Activated CD4-positive, alpha-beta T cell treated with anti-CD3 and anti-CD28 coated beads, Interleukin-2, amount 10 ng/mL, durations not matched to agents 24 days and 14 days (primary cell): ENCODE results near the gene ARHGAP24. TPM values are rescaled to one million over a fixed set of nuclear protein-coding genes. Genes with fewer than 3 reads are reported as not detected.

Source experiments
- DNase-seq: peaks from one replicate; pipeline ENCODE4 v3.0.0; 2022
- H3K27ac Mint-ChIP-seq: one replicate; pipeline ENCODE4 v1.8.0; 2022; ENCODE audit warnings: mild to moderate bottlenecking, mixed read lengths
- H3K27me3 Mint-ChIP-seq: one replicate; pipeline ENCODE4 v1.8.0; 2022; ENCODE audit warnings: mixed read lengths
- H3K36me3 Mint-ChIP-seq: one replicate; pipeline ENCODE4 v1.8.0; 2022; ENCODE audit warnings: low read depth, mild to moderate bottlenecking, mixed read lengths
- H3K4me1 Mint-ChIP-seq: one replicate; pipeline ENCODE4 v1.8.0; 2021; ENCODE audit warnings: mixed read lengths
- H3K4me3 Mint-ChIP-seq: one replicate; pipeline ENCODE4 v1.8.0; 2022; ENCODE audit warnings: mild to moderate bottlenecking, moderate library complexity, mixed read lengths
- H3K9me3 Mint-ChIP-seq: one replicate; pipeline ENCODE4 v1.8.0; 2021; ENCODE audit warnings: mixed read lengths
- intact Hi-C: fragments of 100-400 bp; cut with micrococcal nuclease; formaldehyde crosslinking; loops from one replicate; pipeline ENCODE4 v1.15.1; 2023
- total RNA-seq: library from RNA; stranded (reverse); gene quantifications from 2 replicates; pipeline ENCODE4 v1.2.3, GENCODE V29; 2022

The ARHGAP24 gene
- total RNA-seq, 1 donor from 2014 or later: not detected

GRCh38 chr4:85759388-85759787 lies 284.4 kb downstream of the ARHGAP24 start:
- intact Hi-C loops: no loop called here
- no peak overlapping the region for H3K4me3 Mint-ChIP-seq
- H3K36me3 Mint-ChIP-seq: no peaks in the 10 kb centered on the region
- no peak for DNase-seq
- H3K9me3 Mint-ChIP-seq: no peaks in the 10 kb centered on the region
- H3K4me1 Mint-ChIP-seq: no peaks in the 10 kb centered on the region
- H3K27me3 Mint-ChIP-seq: no peaks in the 10 kb centered on the region
- H3K27ac Mint-ChIP-seq: no peak overlapping the region

GRCh38 chr4:85760511-85760910 lies 285.6 kb downstream of the ARHGAP24 start:
- Mint-ChIP-seq H3K9me3 (no peaks in the 10 kb centered on the region), H3K36me3 (no peaks in the 10 kb centered on the region), H3K4me1 (no peaks in the 10 kb centered on the region), H3K27ac (no peak overlapping the region), H3K27me3 (no peaks in the 10 kb centered on the region), H3K4me3 (no peak overlapping the region)
- intact Hi-C loops: no loop called here
- no peak for DNase-seq

GRCh38 chr4:85761803-85762528 lies 287.0 kb downstream of the ARHGAP24 start:
- no peaks in the 10 kb centered on the region for H3K27me3 Mint-ChIP-seq
- DNase-seq: no peak
- no peak overlapping the region for H3K27ac Mint-ChIP-seq
- no peaks in the 10 kb centered on the region for H3K9me3 Mint-ChIP-seq
- no peaks in the 10 kb centered on the region for H3K4me1 Mint-ChIP-seq
- H3K36me3 Mint-ChIP-seq: no peaks in the 10 kb centered on the region
- H3K4me3 Mint-ChIP-seq: no peak overlapping the region
- intact Hi-C loops: no loop called here

GRCh38 chr4:85762529-85762871 lies 287.6 kb downstream of the ARHGAP24 start:
- intact Hi-C loops: no loop called here
- no peaks in the 10 kb centered on the region for H3K36me3 Mint-ChIP-seq
- no peaks in the 10 kb centered on the region for H3K27me3 Mint-ChIP-seq
- no peaks in the 10 kb centered on the region for H3K9me3 Mint-ChIP-seq
- no peak for DNase-seq
- no peak overlapping the region for H3K4me3 Mint-ChIP-seq
- no peak overlapping the region for H3K27ac Mint-ChIP-seq
- no peaks in the 10 kb centered on the region for H3K4me1 Mint-ChIP-seq

GRCh38 chr4:85763202-85763601 lies 288.3 kb downstream of the ARHGAP24 start:
- Mint-ChIP-seq H3K9me3 (no peaks in the 10 kb centered on the region), H3K4me1 (no peaks in the 10 kb centered on the region), H3K36me3 (no peaks in the 10 kb centered on the region), H3K27me3 (no peaks in the 10 kb centered on the region), H3K27ac (no peak overlapping the region), H3K4me3 (no peak overlapping the region)
- intact Hi-C loops: no loop called here
- DNase-seq: no peak

- Mint-ChIP-seq H3K36me3 (no peaks in the 10 kb centered on the region), H3K27ac (no peak overlapping the region), H3K4me1 (no peaks in the 10 kb centered on the region), H3K9me3 (no peaks in the 10 kb centered on the region), H3K4me3 (no peak overlapping the region), H3K27me3 (no peaks in the 10 kb centered on the region)
- no peak for DNase-seq
- intact Hi-C loops: no loop called here
These were observed 292.7 kb downstream of the ARHGAP24 start for GRCh38 chr4:85767649-85768048.

GRCh38 chr4:85769009-85769408 lies 294.1 kb downstream of the ARHGAP24 start:
- Mint-ChIP-seq H3K36me3 (no peaks in the 10 kb centered on the region), H3K27me3 (no peaks in the 10 kb centered on the region), H3K4me3 (no peak overlapping the region), H3K27ac (no peak overlapping the region), H3K4me1 (no peaks in the 10 kb centered on the region), H3K9me3 (no peaks in the 10 kb centered on the region)
- intact Hi-C loops: no loop called here
- DNase-seq: no peak

GRCh38 chr4:85772470-85772869 lies 297.5 kb downstream of the ARHGAP24 start:
- Mint-ChIP-seq H3K27me3 (no peaks in the 10 kb centered on the region), H3K27ac (no peak overlapping the region), H3K9me3 (no peaks in the 10 kb centered on the region), H3K36me3 (no peaks in the 10 kb centered on the region), H3K4me1 (no peaks in the 10 kb centered on the region), H3K4me3 (no peak overlapping the region)
- intact Hi-C loops: no loop called here
- DNase-seq: no peak

- H3K4me3 Mint-ChIP-seq: no peak overlapping the region
- no peaks in the 10 kb centered on the region for H3K36me3 Mint-ChIP-seq
- H3K4me1 Mint-ChIP-seq: no peaks in the 10 kb centered on the region
- H3K27me3 Mint-ChIP-seq: no peaks in the 10 kb centered on the region
- no peaks in the 10 kb centered on the region for H3K9me3 Mint-ChIP-seq
- no peak for DNase-seq
- H3K27ac Mint-ChIP-seq: no peak overlapping the region
- intact Hi-C loops: no loop called here
These were observed 298.4 kb downstream of the ARHGAP24 start for GRCh38 chr4:85773372-85773771.

- Mint-ChIP-seq H3K4me3 (no peak overlapping the region), H3K27me3 (no peaks in the 10 kb centered on the region), H3K27ac (no peak overlapping the region), H3K36me3 (no peaks in the 10 kb centered on the region), H3K4me1 (no peaks in the 10 kb centered on the region), H3K9me3 (no peaks in the 10 kb centered on the region)
- no peak for DNase-seq
- intact Hi-C loops: no loop called here
These were observed 299.1 kb downstream of the ARHGAP24 start for GRCh38 chr4:85774000-85774399.

GRCh38 chr4:85774489-85774888 lies 299.5 kb downstream of the ARHGAP24 start:
- H3K36me3 Mint-ChIP-seq: no peaks in the 10 kb centered on the region
- H3K4me1 Mint-ChIP-seq: no peaks in the 10 kb centered on the region
- no peaks in the 10 kb centered on the region for H3K9me3 Mint-ChIP-seq
- H3K27ac Mint-ChIP-seq: no peak overlapping the region
- intact Hi-C loops: no loop called here
- no peak for DNase-seq
- no peak overlapping the region for H3K4me3 Mint-ChIP-seq
- no peaks in the 10 kb centered on the region for H3K27me3 Mint-ChIP-seq

- H3K36me3 Mint-ChIP-seq: no peaks in the 10 kb centered on the region
- H3K9me3 Mint-ChIP-seq: no peaks in the 10 kb centered on the region
- H3K27me3 Mint-ChIP-seq: no peaks in the 10 kb centered on the region
- H3K4me3 Mint-ChIP-seq: no peak overlapping the region
- DNase-seq: no peak
- intact Hi-C loops: no loop called here
- H3K4me1 Mint-ChIP-seq: no peaks in the 10 kb centered on the region
- H3K27ac Mint-ChIP-seq: no peak overlapping the region
These were observed 301.1 kb downstream of the ARHGAP24 start for GRCh38 chr4:85776096-85776495.

- H3K4me3 Mint-ChIP-seq: no peak overlapping the region
- H3K36me3 Mint-ChIP-seq: no peaks in the 10 kb centered on the region
- DNase-seq: no peak
- H3K9me3 Mint-ChIP-seq: no peaks in the 10 kb centered on the region
- no peaks in the 10 kb centered on the region for H3K27me3 Mint-ChIP-seq
- no peaks in the 10 kb centered on the region for H3K4me1 Mint-ChIP-seq
- intact Hi-C loops: no loop called here
- no peak overlapping the region for H3K27ac Mint-ChIP-seq
These were observed 301.6 kb downstream of the ARHGAP24 start for GRCh38 chr4:85776579-85776978.

GRCh38 chr4:85777908-85778631 lies 303.1 kb downstream of the ARHGAP24 start:
- DNase-seq: no peak
- Mint-ChIP-seq H3K36me3 (no peaks in the 10 kb centered on the region), H3K9me3 (no peaks in the 10 kb centered on the region), H3K27me3 (no peaks in the 10 kb centered on the region), H3K4me1 (no peaks in the 10 kb centered on the region), H3K27ac (no peak overlapping the region), H3K4me3 (no peak overlapping the region)
- intact Hi-C loops: no loop called here
